HG03378 (cell line): ENCODE measurements around the gene CDKAL1.

ENCODE experiments used
- ATAC-seq: cut with Tn5 transposase; IDR thresholded peaks from one replicate; pipeline ENCODE4 v1.9.1; 2021; ENCODE audit warnings: mild to moderate bottlenecking, moderate library complexity; ENCODE audit not compliant: unreplicated experiment

CDKAL1 gene

DNA sequence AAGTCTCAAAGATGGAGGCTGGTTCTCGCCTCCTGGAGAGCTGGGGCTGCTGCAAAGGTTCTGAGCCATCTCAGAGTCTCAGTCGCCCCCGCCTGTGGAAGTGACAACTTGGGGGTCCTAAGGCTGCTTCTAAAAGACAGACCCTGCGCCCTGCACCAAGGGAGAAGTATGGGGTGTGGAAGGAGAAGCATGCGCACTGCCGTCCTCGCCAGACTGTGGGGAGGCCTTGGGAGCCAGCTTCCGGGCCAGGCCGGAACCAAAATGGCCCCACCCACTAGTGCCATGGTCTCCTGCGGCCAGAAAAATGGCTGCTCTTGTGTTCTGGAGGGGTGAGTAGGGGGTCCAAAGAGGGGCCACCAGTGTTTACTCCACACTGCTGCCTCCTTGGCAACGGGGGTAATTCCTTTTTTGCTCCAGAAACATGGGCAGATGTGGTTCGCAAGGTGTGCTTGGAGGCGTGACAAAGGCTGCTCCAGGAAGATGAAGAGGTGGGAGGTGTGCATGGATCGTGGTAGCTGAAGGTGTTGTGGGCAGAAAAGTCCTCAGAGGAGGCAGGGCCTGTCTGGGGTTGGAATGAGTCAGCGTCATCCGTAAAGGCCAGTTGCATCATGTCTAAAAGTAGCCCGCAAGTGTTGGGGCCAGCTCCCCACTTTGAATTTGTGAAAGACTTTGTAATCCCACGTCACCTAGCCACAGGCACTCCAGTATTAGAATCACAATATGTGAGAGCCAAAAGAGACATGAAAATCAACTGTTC is 729.5 kb downstream of the CDKAL1 start:
- no peak for ATAC-seq

DNA sequence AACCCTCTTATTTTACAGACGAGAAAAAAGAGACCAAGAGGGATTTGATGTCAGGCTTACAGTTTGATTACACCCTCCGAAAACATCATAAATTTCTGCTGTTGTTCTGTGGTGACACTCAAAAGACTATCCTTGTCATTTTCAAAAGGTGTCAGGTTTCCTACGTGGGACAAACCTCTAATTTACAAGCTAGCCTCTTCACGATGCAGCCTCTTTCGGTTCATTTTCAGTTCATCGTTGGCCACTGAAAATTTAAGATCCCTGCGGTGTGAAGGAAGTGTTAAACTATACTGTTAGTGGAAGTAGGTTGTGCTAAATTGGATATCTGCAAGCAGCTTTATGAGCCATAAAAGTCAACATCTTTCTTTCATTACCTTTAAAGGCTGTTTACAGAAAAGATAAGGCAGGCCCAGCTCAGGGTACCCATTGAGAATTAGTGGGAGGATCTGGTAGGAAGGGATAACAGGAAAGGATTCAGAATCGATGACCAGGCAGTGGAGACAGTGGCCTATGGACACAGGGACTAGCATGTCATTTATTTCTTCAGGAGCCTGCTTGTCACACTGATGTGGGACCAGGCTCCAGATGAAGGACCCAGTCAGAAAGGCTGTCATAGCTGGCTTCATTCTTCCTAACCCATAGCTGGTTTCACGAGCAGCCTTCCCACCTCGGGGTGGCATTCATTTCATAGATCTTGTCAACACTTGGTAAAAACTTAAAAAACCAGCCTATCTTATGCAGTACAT is 730.2 kb downstream of the CDKAL1 start:
- ATAC-seq = no peak

DNA sequence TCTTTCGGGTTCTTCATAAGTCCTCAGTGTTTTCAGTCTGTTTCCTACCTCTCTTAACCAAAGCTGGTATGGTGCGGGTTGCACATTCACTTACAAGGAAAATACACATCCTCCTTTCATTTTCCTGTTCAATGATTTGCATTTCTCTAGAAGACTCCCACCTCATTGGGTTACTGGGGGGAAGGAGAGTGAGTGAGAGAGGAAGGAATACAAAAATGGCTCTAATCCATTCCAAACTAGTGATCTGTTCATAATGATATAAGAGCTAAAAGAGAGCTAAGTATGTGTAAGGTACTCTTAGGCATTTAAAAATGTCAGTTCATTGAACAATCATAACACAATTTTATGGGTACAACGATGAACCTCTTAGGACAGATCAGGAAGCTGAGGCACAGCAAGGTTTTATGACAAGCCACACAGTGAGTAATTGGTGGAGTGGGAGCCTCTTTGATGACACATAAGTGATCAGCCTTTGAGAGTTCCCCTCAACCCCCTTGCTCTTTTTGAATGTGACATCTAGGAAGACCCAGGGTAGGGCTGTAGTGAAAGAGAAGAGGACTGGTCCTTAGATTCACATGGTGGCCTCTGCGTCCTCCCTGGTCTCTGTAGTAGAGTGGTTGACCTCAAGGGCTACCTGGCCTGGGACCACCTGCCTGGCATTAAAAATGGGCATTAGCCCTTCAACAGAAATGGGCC is 730.9 kb downstream of the CDKAL1 start:
- no peak for ATAC-seq

DNA sequence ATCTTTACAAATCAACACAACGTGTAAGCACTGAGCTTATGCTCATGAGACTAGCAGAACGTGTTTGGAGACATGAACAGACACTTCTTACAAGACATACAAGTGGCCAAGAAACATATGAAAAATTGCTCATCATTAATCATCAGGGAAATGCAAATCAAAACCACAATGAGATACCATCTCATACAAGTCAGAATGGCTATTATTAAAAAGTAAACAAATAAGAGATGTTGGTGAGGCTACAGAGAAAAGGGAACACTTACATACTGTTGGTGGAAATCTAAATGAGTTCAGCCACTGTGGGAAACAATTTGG is 731.4 kb downstream of the CDKAL1 start:
- ATAC-seq = no peak

DNA sequence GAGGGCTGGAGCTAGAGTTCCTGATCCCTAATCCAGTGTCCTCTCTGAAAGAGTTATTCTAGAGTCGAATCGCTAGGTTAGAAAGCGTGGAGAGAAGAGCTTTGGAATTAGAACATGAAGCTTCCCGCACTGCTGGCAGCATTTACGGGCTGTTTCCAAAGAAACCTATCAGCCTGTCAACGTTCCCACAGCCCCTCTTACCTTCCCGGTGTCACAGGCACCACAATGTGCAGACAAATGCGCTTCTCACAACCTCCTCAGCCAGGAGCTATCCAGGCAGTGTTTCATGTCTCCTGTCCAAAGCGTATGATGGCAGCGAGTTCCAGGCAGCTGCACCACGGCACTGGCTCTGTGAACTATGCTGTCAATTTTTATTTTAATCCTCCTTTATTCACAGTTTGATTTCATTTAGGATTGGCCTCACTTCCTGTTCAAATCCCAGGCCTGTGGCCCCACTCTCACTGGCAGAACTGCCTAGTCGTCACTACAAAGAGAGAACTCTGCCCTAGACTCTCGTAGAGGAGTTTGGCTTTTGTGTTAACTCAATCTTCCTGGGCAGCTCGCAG is 736.5 kb downstream of the CDKAL1 start:
- ATAC-seq = no peak

DNA sequence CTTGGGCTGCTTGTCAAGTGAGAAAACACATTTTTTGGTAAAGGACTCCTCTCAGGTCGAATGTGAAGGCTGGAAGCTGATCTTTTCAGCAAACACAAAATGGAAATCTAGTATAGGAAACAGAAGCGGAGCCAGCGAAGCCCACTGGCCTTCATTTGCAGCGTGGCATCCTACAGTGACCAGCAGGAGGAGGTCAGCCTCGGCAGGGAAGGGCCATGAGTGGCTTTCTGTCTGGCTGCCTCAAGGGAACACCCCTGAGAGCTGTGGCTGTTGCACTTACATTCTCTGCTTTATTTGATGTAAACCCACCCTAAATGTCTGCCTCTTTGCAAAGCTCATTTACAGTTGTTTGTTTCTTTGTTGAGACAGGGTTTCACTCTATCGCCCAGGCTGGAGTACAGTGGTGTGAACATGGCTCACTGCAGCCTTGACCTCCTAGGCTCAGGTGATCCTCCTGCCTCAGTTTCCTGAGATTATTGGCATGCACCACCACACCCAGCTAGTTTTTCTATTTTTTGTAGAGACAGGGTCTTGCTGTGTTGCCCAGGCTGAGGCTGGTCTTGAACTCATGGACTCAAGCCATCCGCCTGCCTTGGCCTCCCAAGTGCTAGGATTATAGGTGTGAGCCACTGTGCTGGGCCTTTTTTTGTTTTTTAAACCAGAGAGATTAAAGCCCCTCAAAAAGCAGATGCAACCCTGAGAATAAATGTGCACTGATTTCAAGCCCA is 737.3 kb downstream of the CDKAL1 start:
- ATAC-seq = no peak

DNA sequence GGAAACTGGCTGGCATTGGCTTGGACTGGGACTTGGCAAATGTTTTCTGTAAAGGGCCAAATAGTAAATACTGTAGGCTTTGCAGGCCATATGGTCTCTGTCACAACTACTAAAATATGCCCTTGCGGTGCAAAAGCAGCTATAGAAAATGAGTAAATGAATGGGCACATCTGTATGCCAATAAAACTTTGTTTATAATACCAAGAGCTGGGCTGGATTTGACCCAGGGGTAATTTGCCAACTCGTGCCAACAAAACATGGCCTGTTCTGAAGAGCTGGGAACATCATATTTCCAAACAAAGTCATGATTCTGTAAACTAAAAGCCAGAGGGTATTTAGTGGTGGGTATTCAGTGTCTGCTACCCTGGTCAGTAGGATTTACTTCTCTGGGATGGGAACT is 739.2 kb downstream of the CDKAL1 start:
- ATAC-seq = no peak

DNA sequence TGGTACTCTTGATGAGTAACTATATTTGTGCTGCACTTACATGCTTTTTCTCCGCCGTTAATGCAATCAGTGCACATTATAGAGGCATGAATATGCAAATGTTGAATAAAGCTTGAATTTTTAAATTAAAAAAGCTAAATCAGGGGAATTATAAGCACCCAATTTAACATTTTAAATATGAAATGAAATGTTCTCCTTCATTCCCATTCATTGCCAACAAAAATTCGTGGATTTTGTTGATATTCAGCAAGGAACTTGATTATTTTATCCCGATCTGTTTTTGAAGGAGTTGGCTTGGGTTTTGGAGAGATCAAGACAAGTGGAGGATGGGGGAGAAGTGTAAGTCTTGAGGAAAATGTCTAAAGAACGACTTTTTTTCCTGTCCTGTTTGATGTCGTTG is 740.6 kb downstream of the CDKAL1 start:
- ATAC-seq = no peak

DNA sequence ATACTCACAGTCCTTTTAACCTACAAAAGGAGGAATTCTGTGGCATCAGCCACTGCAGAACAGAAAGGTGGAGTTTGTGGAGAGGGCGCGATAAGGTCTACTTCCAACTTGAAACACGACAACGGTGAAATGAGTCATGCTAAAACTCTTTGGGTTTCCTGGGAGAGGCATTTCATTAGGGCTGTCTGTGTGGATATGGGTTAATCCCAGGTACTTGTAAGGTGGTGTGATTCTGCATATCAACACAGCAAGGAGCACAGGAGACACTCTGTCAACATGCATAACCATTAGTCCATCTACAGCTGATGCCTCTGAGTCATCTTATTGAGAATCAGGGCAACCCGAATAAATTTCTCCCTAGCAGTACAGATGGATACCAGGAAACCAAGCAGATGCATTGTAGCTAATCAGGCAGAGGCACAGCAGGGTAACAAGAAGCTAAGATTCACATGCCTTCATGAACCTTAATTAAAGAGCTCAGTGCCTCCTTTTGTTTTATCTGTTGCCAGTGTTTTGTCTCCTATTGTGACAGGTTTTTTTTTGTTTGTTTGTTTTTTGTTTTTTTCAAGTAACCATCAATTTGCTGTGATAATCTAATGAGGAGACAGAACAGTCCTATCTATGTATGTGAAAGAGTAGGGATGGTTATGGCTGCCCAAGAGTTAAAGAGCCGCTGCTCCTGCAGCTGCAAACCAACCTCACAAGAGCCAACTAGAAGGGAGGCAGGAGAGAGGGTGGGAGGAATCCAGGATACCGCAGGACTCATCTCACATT is 743.5 kb downstream of the CDKAL1 start:
- ATAC-seq = no peak

DNA sequence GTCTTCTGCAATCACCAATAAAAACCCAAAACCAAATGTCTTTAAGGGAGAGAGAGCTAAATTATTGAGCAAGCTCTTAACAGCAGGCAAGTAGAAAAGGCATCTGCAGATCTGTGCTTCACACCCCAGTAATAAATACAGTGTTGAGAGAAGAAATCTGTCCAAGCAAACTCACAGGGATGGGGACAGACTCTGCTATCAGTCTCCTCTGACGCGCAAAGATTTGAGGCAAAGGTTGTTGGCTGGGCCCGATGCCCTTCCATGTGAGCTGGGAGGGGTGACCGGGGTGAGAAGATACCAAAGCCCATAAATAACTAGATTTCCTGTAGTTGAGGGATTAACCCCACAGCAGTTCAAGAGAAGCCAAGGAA is 744.1 kb downstream of the CDKAL1 start:
- no peak for ATAC-seq

DNA sequence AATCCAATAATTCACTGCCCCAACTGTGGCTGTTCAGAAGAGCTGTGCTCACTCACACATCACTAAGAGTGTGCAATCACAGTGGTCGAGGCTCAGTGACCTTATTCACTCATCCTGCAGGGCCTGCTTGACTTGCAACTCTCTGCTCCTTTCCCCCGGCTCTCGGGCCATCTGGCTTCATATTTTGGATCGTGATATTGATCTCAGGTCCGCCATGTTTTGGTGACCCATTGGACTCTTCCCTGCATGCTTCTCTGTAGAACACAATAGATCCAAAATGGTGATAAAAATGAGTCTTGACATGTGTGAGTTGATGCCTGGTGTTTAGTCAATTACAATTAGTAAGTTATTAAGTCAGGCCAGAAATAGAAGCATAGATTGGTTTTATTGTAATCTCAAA is 745.4 kb downstream of the CDKAL1 start:
- ATAC-seq = no peak

DNA sequence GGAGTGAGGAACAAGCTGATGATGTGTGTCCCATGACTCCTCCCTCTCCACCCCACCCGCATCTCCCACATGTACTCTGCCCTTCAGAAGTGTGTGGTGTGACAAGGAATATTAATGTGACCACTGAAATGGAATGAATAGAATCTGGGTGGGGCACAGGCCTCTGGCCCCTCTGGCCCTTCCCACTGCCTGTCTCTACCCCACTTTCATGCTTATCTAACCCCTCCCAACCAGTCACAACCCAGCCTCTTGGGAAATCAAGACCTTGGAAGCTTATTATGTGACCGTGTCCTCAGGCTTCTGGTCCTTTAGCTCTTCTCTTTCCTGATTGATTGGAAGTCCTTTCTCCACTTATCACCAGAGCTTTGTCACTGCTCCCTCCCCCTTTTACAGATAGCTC is 747.1 kb downstream of the CDKAL1 start:
- ATAC-seq = no peak
